GM18511 (cell line): ENCODE measurements around the gene SLC35E1.
"Not testable (repeated sequence)": the region's sequence is repeated elsewhere in the genome, so short reads cannot be mapped to it uniquely, and the experiment has no call there.

ENCODE experiments used
- ATAC-seq: cut with Tn5 transposase; IDR thresholded peaks from one replicate; pipeline ENCODE4 v1.9.1; 2021; ENCODE audit warnings: mild to moderate bottlenecking, moderate library complexity; ENCODE audit not compliant: unreplicated experiment

The SLC35E1 gene

GRCh38 chr19:16554776-16555175 is 17.4 kb downstream of the SLC35E1 start:
- no peak for ATAC-seq

- ATAC-seq = not testable (repeated sequence)
Measured at GRCh38 chr19:16551902-16552301, 20.3 kb downstream of the SLC35E1 start.

- ATAC-seq = no peak
Measured at GRCh38 chr19:16548956-16549355, 23.3 kb downstream of the SLC35E1 start.

GRCh38 chr19:16544473-16545231 is 27.6 kb downstream of the SLC35E1 start:
- ATAC-seq = no peak

- ATAC-seq = not testable (repeated sequence)
Measured at GRCh38 chr19:16543734-16544133, 28.5 kb downstream of the SLC35E1 start.

- ATAC-seq = no peak
Measured at GRCh38 chr19:16542910-16543472, 29.2 kb downstream of the SLC35E1 start.

GRCh38 chr19:16542045-16542909 is 29.9 kb downstream of the SLC35E1 start, which contains the start of gene CHERP:
TSS of gene CHERP (minus strand) at chr19:16542437. CDS start at chr19:16542378, 59 bp downstream.
- peak; percentile 78 for ATAC-seq

- ATAC-seq = no peak
Measured at GRCh38 chr19:16541526-16542044, 30.6 kb downstream of the SLC35E1 start.

- no peak for ATAC-seq
Measured at GRCh38 chr19:16540948-16541347, 31.3 kb downstream of the SLC35E1 start.

GRCh38 chr19:16537111-16537510 is 35.1 kb downstream of the SLC35E1 start:
- ATAC-seq = no peak

- ATAC-seq = no peak
Measured at GRCh38 chr19:16536130-16536529, 36.1 kb downstream of the SLC35E1 start.

GRCh38 chr19:16535381-16535780 is 36.8 kb downstream of the SLC35E1 start:
- ATAC-seq = no peak

GRCh38 chr19:16532440-16533234 is 39.6 kb downstream of the SLC35E1 start:
- no peak for ATAC-seq

- no peak for ATAC-seq
Measured at GRCh38 chr19:16531380-16531669, 40.9 kb downstream of the SLC35E1 start.

- no peak for ATAC-seq
Measured at GRCh38 chr19:16530540-16531379, 41.5 kb downstream of the SLC35E1 start.

- ATAC-seq = no peak
Measured at GRCh38 chr19:16529466-16530144, 42.6 kb downstream of the SLC35E1 start.

- ATAC-seq = no peak
Measured at GRCh38 chr19:16527971-16528521, 44.2 kb downstream of the SLC35E1 start.

GRCh38 chr19:16527334-16527935 is 44.8 kb downstream of the SLC35E1 start:
- no peak for ATAC-seq
